Hematopoietic multipotent progenitor cell treated with erythropoietin and hydrocortisone succinate and interleukin-3 and kit ligand, for 4 days (in vitro differentiated cells): ENCODE data around the gene NKAIN4.
A peak's percentile ranks its signal among the peaks of the same experiment; 100 is the strongest.

Experiments
- DNase-seq: peaks from one replicate; pipeline ENCODE4 v3.0.0-alpha.2; 2015

Gene NKAIN4

DNA sequence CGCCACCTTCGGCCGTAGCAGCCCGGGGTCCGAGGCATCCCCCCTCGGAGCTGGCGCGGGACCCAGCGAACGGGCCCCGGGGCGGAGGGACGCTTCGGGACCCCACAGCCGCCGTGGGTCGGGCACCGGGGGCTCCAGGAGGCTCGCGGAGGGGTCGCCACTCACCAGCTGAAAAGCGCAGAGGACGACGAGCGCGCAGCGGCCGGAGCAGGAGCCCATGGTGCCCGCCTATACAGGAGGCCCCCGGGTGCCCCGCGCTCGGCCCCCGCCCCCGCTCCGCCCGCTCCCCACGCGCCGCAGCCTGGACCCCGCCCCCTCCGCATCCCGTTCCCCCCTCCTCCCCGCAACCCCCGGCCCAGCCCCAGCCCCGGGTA, at the start of gene NKAIN4:
Gene NKAIN4 (minus strand): TSS at position 232 of the 374 bp plus-strand sequence. CDS start 13 bp downstream, at position 219.
- DNase-seq = no peak

GRCh38 chr20:63303095-63303666, 48.9 kb upstream of the NKAIN4 start:
- DNase-seq = no peak

DNA sequence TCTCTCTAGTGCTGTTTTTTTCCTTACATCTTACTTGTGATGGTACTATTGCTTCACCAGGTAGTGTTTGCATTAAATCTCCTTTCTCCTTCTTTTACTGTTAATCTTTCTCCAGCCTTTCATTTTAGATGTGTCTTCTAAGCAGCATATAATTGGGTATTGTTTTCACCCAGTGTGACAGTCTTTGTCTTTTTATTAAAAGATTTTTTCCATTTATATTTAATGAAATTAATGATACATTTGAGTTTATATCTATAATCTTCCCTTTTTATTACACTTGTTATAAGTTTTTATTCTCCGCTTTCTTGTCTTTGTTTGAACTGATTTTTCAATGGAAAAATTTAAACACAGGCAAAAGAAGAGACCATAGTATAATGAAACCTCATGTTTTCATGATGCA, 47.4 kb upstream of the NKAIN4 start:
- DNase-seq = no peak

DNA sequence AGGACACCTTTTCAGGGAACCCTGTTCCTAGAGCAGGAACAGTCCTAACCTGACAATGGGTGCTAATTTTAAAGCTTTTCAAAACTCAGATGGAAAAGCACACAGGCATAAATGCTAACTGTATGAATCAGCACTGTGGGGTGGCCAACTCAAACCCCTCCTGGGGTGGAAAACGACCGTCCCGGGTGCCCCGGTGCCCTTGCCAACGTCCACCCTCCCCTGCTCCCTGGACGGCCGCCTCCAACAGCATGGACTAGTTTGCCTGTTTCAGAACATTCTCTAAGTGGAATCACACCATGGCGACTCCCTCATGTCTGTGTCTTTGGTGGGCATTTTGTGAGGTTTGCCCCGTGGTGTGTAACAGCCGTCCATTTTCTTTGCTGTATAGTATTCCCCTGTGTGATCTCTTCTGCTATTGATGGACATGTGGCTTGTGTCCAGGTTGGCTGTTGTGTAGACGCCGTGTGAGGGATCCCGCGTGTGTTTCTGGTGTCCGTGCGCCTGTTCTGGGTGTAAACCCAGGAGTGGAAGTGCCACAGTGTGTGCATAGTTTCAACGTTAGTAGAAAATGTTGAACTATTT, 44.6 kb upstream of the NKAIN4 start:
- no peak for DNase-seq

GRCh38 chr20:63297796-63298572, 43.7 kb upstream of the NKAIN4 start:
- no peak for DNase-seq

GRCh38 chr20:63297371-63297781, 43.1 kb upstream of the NKAIN4 start:
- no peak for DNase-seq

DNA sequence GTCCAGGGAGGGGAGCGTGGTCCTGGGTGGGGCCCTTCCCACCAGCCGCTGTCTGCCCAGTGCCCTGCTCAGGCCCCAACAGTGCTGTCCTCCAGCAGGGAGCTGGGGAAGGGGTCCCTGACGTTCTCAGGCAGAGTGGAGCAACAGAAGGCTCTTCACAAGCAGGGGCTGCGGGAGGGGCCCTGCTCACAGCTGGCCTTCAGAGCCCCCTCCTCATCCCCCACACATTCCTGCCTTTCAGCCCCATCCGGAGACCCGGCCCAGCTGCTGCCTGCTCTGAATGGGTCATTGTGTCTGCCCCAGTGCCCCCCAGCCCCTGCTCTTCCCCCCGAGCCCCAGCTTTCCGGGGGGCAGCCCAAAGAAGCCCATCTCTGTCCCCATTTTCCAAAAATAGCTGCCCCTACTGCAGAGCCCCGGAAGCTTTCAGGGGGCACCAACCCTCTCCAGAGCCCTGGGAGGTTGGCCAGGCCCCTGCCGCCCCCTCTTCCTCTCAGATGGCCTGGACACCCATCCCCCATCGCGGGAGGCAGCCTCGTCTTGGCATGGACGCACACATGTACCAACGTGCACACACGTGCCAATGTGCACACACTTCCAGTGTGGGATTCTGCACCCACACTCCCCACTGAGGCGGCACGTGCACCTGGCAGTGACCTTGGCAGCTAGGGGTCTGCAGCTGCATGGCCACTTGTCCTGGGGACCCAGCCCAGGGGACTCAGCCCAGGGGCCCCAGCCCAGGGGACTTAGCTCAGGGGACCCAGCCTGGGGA, 42.5 kb upstream of the NKAIN4 start:
- no peak for DNase-seq

DNA sequence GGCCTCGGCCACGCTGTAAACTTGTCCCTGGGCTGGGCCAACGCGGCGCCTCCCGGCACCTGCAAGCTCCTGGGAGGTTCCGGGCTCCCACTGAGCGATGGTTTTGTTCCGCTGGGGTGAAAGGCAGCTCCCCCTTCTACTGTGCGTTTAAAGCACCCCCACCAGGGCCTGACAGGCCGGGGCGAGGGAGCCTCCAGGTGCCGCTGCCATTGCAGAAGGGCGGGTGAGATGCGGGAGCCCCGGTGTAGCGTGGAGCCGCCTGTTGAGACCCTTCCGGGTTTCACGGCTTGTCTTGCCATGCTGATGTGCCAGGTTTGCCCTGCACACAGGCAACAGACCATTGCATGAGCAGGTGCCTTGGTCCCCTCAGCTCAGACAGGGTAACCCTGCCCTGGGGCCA, 41.6 kb upstream of the NKAIN4 start:
- DNase-seq = no peak

DNA sequence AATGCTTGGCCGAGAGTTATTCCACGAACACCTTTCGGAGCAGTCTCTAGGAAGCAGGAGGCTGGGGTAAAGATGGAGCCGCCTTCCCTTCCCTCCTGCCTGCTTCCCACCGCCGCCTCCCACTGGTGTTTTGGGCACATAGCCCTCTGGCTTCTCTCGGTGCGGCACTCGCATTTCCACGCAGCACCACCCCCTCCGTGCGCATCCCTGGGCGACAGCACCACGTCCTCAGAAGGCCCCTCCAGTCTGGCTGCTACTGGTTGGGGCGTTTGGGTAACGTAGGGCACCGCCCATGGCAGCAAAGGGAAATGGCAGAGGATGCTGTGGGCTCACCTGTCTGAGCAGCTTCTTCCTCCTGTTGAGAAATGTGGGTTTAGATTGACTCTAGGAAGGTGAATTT, 41.2 kb upstream of the NKAIN4 start:
- DNase-seq = no peak

DNA sequence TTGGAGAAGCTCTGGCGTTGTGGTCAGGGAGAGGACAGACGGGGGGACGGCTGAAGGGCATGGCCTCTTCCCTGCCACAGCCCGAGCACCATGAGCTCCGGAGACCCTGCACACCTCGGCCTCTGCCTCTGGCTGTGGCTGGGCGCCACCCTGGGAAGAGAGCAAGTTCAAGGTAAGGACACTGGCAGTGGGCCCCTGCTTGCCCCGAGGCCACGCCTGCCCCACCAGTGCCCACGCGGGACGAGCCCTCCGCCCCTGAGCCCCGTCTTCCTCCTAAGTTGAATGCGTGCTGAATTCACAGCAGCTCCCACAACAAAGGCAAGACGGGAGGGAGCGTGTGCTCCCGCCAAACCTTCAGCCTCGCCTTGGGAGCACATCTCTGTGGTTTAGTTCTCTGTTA, 40.8 kb upstream of the NKAIN4 start:
- no peak for DNase-seq

DNA sequence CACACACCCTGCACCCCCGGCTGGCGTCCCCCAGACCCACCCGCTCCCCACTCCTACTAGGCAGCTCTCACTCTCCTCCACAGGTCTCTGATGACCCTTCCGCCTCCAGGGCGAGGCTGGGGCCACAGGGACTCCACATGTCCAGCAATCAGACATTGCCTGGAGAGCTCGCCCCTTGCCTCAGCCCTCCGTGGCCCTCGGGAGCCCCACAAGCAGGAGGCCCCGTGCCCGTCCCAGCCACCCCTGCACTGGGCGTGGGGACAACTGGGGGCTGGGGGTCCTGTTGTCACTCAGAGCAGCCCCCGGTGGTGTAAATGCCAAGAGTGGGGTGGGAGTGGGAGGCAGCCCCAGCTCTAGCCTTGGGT, 40.3 kb upstream of the NKAIN4 start:
- no peak for DNase-seq

DNA sequence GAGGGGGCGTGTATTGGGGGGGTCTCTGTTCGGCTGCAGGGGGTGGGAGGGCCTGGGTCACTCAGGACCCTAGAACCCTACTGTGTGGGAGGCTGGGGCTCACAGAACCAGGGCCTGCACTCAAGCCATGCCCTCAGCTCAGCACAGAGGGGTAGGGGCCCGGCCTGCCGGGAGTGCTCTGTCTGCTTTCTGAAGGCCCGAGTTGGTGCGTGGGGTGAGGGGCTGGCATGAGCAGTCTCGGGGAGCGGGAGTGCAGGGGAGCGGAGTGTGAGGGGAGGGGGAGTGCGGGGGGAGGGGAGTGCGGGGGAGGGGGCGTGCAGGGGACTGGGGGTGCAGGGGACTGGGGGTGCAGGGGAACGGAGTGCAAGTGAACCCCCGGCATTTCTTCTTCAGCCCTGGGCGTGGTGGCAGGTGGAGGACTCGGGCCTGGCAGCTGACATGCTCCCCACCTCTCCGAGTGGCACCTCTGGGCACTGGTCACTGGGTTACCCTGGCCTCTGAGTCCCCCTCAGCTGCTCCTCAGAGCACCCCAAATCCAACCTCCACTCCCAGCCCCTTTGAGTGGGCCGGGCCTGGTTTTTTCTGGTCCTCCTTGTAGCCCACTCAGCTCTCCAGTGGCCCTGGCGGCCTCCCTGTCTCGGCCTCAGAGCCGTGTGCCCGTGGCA, 39.7 kb upstream of the NKAIN4 start:
- no peak for DNase-seq

GRCh38 chr20:63293456-63293855, 39.2 kb upstream of the NKAIN4 start:
- no peak for DNase-seq

DNA sequence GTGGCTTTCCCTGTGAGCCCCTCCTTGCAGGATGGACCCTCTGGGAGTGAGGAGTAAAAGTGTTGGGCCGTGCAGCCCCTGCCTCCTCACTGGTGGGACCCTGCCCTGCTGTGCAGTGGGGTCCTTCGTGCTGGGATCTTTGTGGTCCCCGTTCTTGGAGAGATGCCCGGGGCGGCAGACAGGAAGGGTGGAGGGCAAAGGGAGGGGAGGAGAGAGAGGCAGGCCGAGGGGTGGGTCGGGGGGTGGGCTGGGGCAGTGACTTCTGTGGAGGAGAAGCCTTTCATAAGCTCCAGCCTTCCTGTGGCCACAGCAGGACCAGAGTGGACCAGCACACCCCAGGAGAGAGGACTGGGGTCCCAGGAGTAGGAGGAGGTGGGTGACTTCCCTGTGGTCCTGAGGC, 38.6 kb upstream of the NKAIN4 start, which contains the start of gene COL20A1:
Gene COL20A1 (plus strand): TSS at position 283 of the 400 bp plus-strand sequence. CDS start 1,922 bp downstream, outside the sequence.
- no peak for DNase-seq

DNA sequence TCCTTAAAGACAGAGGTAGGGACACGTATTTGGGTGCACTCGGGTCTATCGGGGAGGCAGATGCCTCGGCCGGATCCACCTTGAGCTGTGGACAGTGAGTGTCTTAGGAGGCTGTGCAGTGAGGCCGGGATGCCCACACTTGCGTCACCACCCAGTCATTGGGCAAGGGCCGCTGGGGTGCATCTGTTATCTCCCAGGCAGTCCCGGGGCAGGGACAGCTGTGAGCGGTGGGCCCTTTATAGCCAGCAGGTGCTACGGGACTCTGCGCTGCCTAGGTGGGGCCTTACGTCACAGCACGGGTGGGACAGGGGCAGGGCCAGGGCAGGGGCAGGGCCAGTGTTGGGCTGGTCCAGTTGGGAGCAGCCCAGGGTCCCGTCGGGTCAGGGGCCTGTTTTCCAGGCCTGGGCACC, 38.0 kb upstream of the NKAIN4 start:
- DNase-seq = no peak

DNA sequence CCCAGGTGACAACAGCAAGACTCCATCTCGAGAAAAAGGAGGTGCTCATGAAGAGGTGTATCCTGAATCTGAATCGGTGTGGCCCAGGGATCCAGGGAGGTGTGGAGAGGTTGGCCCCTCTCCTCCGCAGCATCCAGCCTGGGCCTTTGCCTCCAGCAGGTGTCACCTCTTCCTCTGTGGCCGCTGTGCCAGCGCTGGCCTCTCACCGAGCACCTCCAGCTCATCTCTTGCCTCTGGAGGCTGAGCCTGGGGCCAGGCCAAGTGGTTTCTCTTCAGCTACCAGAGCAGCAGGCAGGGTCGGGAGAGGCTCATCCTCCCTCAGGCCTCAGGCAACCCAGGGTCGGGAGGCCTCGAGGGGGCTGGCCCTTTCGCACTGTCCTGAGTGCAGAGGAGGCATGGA, 37.5 kb upstream of the NKAIN4 start:
- no peak for DNase-seq

GRCh38 chr20:63290677-63291472, 36.6 kb upstream of the NKAIN4 start:
- peak; percentile 58 for DNase-seq

DNA sequence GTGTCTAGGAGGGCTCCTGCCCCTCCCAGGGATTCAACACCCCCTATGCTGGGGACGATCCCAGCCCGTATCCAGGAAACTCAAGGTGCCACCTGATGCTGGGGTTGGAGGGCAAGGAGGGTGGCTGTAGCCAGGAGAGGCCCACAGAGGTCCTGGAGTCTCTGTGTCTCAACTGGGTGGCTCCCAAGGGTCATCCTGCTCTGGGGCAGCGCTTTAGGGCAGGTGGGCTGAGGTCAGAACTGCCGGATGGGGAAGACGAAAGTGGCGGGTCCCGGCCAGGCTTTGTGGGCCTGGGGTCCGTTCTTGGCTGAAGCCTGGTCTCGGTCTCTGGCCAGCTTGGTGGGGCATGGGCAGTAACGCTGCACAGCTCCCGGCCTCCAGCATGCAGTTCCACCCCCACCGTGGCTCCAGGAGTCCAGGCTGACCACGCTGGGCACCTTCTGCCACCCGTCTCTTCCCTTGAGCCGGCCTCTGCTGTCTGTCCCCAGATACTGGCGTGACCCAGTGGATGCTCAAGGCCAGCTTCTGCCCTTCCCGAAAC, 35.9 kb upstream of the NKAIN4 start:
- no peak for DNase-seq

- DNase-seq = no peak
These were observed 35.3 kb upstream of the NKAIN4 start for GRCh38 chr20:63289311-63290135.

DNA sequence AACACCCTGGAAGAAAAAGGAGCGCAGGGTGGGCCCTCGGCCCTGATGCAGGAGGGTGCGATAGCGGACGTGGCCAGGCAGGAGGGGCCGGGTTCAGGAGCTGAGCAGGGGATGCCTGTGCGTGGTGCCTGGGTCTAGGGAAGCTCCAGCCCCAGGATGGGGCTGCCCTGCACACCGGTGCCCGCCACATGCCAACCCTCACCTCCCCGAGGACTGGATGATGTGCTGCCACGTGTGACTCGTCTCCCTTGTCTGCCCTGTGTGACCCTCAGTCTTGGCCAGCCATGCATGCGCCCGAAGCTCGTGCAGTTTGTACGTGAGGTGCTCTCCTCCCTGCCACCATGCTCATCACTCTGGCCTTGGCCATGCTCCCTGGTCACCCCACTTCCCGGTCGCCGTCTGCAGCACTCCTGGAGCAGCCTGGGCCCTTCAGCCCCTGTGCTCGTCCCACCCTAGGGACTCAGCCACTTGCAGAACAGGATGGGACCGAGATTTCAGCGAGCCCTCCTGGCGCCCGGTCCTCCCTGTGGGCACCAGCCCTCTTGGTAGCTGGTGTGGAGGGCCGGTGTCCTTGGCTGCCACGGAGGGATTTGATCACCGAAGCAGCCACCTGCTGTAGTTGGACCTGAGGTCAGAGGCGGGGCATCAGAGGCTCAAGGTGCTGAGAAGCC, 34.5 kb upstream of the NKAIN4 start:
- no peak for DNase-seq
